BE2C (cell line): ENCODE results near the gene POMC.

Experiments
- DNase-seq: peaks from one replicate; pipeline ENCODE4 v3.0.0-alpha.2; 2020
- H3K27me3 ChIP-seq: fragments of 250-450 bp; sonication (Bioruptor Pico); 2 replicates; pipeline ENCODE4 v1.5.1; 2020; ENCODE audit warnings: mild to moderate bottlenecking
- H3K36me3 ChIP-seq: fragments of 250-450 bp; sonication (Bioruptor Pico); 2 replicates; pipeline ENCODE4 v1.5.1; 2020; ENCODE audit warnings: mild to moderate bottlenecking
- H3K4me1 ChIP-seq: fragments of 250-450 bp; sonication (Bioruptor Pico); 2 replicates; pipeline ENCODE4 v1.5.1; 2020
- H3K4me3 ChIP-seq: 2 replicates; pipeline ENCODE4 v1.5.1; 2011; ENCODE audit warnings: low read depth, low read length
- H3K9me3 ChIP-seq: fragments of 250-450 bp; sonication (Bioruptor Pico); 2 replicates; pipeline ENCODE4 v1.5.1; 2020
- TF ChIP-seq, protein P1 (sequence below): IDR thresholded peaks from 2 replicates; pipeline ENCODE4 v1.5.1; 2012; ENCODE audit warnings: mild to moderate bottlenecking, low read depth, low read length

Gene POMC

DNA sequence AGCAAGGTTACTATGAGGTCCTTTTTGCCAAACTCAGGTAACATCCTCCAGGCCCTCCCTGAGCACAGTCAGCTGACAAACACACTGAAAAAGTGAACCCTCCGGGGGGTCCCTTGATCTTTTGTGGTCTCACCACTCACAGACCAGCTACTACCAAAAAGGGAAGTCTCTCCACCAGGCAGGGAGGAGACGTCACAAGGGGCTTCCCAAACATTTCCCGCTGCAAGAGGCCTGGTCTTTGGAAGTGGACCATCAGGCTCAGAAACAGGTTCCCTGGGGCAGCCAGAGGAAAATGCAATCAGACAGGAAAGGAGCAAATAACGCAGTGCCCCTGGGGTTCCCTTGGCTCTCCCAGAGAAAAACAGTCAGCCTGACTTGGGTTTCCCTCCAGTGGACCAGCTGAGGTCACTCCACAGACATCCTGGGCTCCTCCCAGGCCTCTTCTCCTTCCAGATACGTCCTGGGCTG lies 38.7 kb upstream of the POMC start:
- no peak for DNase-seq
- H3K4me1 ChIP-seq = peaks cover 4% of the 10 kb centered on the region; the same call in 1 of the 2 replicates

DNA sequence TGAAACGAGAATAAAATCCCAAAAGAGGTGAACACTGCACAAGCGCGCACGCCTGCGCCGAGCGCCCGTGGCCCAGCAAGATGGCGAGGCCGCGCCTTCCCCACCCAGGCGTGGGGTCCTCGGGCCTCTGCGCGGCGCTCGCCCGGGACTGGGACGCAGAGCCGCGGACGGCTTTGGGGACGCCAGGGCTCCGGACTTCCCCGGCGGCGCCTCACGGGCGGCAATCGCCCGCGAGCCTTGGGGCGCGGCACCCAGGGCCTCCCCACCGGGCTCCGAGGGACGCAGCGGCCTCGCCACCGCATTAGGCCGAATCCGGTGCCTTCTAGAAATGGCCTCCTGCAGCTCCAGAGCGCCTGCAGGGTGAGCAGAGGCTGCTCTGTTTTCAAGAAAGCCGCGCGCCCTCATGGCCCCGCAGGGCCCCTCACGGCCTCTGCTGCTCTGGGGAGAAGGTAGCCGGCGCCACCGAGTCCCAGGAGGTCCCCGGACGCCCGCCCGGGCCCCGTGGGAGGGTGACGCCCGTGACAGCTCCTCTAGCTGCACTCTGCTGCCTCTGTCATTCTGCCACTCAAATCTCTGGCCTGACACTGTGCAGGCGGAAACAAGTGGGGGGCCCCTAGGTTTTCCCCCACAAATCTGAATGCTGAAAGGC lies 35.9 kb upstream of the POMC start:
- Histone ChIP-seq H3K4me3 (no peak overlapping the region), H3K27me3 (no peaks in the 10 kb centered on the region), H3K4me1 (no peaks in the 10 kb centered on the region), H3K9me3 (no peaks in the 10 kb centered on the region), H3K36me3 (no peaks in the 10 kb centered on the region)
- no peak for DNase-seq
- TF ChIP-seq, protein P1, sequence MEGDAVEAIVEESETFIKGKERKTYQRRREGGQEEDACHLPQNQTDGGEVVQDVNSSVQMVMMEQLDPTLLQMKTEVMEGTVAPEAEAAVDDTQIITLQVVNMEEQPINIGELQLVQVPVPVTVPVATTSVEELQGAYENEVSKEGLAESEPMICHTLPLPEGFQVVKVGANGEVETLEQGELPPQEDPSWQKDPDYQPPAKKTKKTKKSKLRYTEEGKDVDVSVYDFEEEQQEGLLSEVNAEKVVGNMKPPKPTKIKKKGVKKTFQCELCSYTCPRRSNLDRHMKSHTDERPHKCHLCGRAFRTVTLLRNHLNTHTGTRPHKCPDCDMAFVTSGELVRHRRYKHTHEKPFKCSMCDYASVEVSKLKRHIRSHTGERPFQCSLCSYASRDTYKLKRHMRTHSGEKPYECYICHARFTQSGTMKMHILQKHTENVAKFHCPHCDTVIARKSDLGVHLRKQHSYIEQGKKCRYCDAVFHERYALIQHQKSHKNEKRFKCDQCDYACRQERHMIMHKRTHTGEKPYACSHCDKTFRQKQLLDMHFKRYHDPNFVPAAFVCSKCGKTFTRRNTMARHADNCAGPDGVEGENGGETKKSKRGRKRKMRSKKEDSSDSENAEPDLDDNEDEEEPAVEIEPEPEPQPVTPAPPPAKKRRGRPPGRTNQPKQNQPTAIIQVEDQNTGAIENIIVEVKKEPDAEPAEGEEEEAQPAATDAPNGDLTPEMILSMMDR = no peak

More for the DNA sequence above, 38.7 kb upstream of the POMC start:
- no peaks in the 10 kb centered on the region for H3K9me3 ChIP-seq
- H3K4me3 ChIP-seq = no peak overlapping the region
- no peaks in the 10 kb centered on the region for H3K36me3 ChIP-seq
- H3K27me3 ChIP-seq = no peaks in the 10 kb centered on the region
- TF ChIP-seq, protein P1 = no peak

DNA sequence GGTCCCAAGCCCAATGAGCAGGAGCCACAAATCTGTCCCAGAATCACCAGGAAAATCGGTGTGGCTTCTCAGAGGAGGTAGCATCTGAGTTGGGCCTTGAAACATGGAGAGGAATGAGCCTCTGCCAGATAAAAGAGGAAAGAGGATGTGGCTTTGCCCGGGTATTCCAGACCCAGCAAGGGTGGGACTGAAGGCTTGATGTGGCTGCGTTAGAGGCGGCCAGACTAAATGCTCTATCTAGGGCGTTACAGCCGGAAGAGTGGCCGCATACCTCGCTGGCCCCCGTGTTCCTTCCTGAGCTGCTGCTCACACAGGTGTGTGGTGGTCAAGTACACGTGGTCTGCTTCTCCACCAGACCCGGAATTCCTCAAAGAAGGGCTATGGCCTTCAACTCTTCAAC lies 33.9 kb upstream of the POMC start:
- Histone ChIP-seq H3K4me1 (no peaks in the 10 kb centered on the region), H3K4me3 (no peak overlapping the region), H3K36me3 (no peaks in the 10 kb centered on the region), H3K27me3 (no peaks in the 10 kb centered on the region), H3K9me3 (no peaks in the 10 kb centered on the region)
- TF ChIP-seq, protein P1 = no peak
- DNase-seq = no peak

DNA sequence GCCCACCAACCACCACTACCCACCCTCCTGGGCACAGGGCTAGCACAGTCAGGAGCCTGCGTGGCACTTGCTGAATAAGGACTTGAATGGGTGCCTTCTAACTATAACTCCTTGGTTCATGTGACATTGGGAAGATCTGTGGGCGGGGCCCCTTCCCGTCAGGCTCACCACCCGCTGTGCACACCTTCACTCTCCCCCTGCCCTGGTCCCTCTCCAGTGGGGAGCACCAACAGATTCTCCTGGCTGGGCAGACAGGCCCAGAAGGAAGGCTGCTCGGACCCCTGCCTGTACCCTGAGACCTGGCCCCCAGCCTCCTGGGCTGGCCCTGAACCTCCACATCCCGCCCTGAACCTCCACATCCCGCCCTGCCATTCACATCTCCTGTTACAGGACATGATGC lies 33.4 kb upstream of the POMC start:
- H3K4me1 ChIP-seq = no peaks in the 10 kb centered on the region
- TF ChIP-seq, protein P1 = no peak

DNA sequence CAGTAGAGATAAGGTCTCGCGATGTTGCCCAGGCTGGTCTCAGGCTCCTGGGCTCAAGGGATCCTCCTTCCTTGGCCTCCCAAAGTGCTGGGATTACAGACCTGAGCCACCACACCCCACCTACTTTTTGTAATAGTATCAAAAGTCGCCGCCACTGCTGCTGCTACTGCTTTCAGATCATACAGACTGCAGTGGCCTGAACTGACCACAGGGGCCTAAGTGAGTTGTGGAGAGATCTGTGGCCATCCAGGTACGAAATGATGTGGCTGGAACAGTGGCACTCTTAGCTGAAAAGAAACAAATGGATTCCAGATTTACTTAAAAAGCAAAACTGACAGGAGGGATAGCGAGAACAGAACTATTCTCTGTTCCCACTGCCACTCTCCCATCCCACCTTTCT lies 32.9 kb upstream of the POMC start:
- H3K27me3 ChIP-seq = no peaks in the 10 kb centered on the region
- H3K36me3 ChIP-seq = no peaks in the 10 kb centered on the region
- H3K4me1 ChIP-seq = no peaks in the 10 kb centered on the region
- DNase-seq = no peak
- no peaks in the 10 kb centered on the region for H3K9me3 ChIP-seq
- no peak overlapping the region for H3K4me3 ChIP-seq
- TF ChIP-seq, protein P1 = peak; percentile 44

More for the DNA sequence above, 33.4 kb upstream of the POMC start:
- Histone ChIP-seq H3K27me3 (no peaks in the 10 kb centered on the region), H3K9me3 (no peaks in the 10 kb centered on the region), H3K4me3 (no peak overlapping the region), H3K36me3 (no peaks in the 10 kb centered on the region)
- no peak for DNase-seq

DNA sequence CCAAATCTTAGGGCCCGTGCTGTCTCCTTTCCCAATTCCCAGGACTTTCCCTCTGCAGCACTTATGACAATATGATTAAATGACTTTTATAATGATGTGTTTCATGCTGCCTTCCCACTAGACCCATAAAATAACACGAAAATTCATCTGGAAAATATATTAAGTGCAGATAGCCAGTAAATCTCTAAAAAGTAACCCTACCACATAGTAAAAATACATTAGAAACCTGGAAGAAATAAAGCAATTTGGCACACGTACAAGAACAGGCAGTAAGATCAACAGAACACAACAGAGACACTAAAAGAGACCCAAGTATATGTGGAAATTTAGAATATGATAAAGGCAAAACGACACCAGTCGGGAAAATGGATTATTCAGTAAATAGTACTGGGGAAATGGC lies 30.2 kb upstream of the POMC start:
- DNase-seq = no peak
- TF ChIP-seq, protein P1 = no peak
- Histone ChIP-seq H3K9me3 (no peaks in the 10 kb centered on the region), H3K36me3 (no peaks in the 10 kb centered on the region), H3K4me1 (no peaks in the 10 kb centered on the region), H3K4me3 (no peak overlapping the region), H3K27me3 (no peaks in the 10 kb centered on the region)
